Osteocyte (in vitro differentiated cells): ENCODE results near the gene RAB4B. TPM values are rescaled to one million over a fixed set of nuclear protein-coding genes. Genes with fewer than 3 reads are reported as not detected.

Experiments
- DNase-seq: peaks from one replicate; pipeline ENCODE4 v3.0.0; 2021; ENCODE audit warnings: mixed read lengths; ENCODE audit not compliant: unreplicated experiment; ENCODE audit errors: extremely low spot score
- H3K27ac Mint-ChIP-seq: one replicate; pipeline ENCODE4 v1.8.0; 2021; ENCODE audit warnings: mild to moderate bottlenecking, mixed read lengths; ENCODE audit not compliant: unreplicated experiment
- H3K27me3 Mint-ChIP-seq: one replicate; pipeline ENCODE4 v1.8.0; 2021; ENCODE audit warnings: mixed read lengths; ENCODE audit not compliant: unreplicated experiment
- H3K36me3 Mint-ChIP-seq: one replicate; pipeline ENCODE4 v1.8.0; 2021; ENCODE audit warnings: mixed read lengths; ENCODE audit not compliant: unreplicated experiment
- H3K4me1 Mint-ChIP-seq: one replicate; pipeline ENCODE4 v1.8.0; 2021; ENCODE audit warnings: mixed read lengths; ENCODE audit not compliant: unreplicated experiment
- H3K4me3 Mint-ChIP-seq: one replicate; pipeline ENCODE4 v1.8.0; 2021; ENCODE audit warnings: mild to moderate bottlenecking, moderate library complexity, mixed read lengths; ENCODE audit not compliant: unreplicated experiment
- H3K9me3 Mint-ChIP-seq: one replicate; pipeline ENCODE4 v1.8.0; 2021; ENCODE audit warnings: mixed read lengths; ENCODE audit not compliant: unreplicated experiment
- CTCF ChIP-seq: fragments of 200-600 bp; sonication (generic); IDR thresholded peaks from 2 replicates; pipeline ENCODE4 v1.5.0; 2021; ENCODE audit warnings: antibody characterized with exemption, mild to moderate bottlenecking, moderate library complexity
- total RNA-seq: library from RNA; stranded (reverse); gene quantifications from 2 replicates; pipeline ENCODE4 v1.2.1, GENCODE V29; 2021

The RAB4B gene
- total RNA-seq, 1 donor from 2014 or later = 19.7 TPM

- Mint-ChIP-seq H3K27ac (peak overlapping the region; percentile 2), H3K27me3 (no peaks in the 10 kb centered on the region), H3K9me3 (no peaks in the 10 kb centered on the region)
These were observed 13.9 kb downstream of the RAB4B start for GRCh38 chr19:40791996-40792395.

DNA sequence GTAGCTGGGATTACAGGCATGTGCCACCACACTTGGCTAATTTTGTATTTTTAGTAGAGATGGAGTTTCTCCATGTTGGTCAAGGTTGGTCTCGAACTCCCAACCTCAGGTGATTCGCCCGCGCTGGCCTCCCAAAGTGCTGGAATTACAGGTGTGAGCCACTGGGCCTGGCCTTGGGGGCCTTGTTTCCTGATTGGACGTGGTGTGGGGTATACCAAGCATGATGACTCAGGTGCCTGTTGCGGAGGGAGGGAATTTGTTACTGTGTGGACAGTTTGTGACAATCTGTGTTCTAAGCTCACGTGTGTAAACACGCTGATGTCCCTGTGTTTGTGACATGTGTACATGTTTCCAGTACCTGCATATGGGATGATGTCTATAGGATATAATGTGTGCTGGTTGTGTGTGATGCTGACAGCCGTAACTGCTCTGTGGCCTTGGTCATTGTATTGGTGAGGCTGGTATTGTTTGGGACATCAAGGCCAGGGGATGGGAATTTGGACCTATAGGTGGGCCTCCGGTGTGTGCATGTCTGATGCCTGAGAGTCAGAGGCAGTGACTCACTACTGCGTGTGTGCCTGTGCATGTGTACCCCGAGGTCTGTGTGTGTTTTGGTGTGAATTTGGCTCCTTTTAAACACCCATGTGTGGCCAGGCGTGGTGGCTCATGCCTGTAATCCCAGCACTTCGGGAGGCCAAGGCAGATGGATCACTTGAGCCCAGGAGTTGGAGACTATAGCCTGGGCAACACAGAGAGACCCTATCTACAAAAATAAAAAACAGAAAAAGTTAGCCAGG lies 19.3 kb downstream of the RAB4B start:
- peak overlapping the region; percentile 96 for H3K4me3 Mint-ChIP-seq
- H3K4me1 Mint-ChIP-seq = peaks cover 37% of the 10 kb centered on the region
- no peak for TF ChIP-seq CTCF
- no peaks in the 10 kb centered on the region for H3K9me3 Mint-ChIP-seq
- peaks cover 5% of the 10 kb centered on the region for H3K36me3 Mint-ChIP-seq
- H3K27me3 Mint-ChIP-seq = no peaks in the 10 kb centered on the region
- H3K27ac Mint-ChIP-seq = peak overlapping the region; percentile 97
- DNase-seq = no peak

More at GRCh38 chr19:40791996-40792395, 13.9 kb downstream of the RAB4B start:
- Mint-ChIP-seq H3K4me3 (no peak overlapping the region), H3K36me3 (peaks cover 5% of the 10 kb centered on the region), H3K4me1 (no peaks in the 10 kb centered on the region)
- no peak for DNase-seq
- no peak for TF ChIP-seq CTCF

DNA sequence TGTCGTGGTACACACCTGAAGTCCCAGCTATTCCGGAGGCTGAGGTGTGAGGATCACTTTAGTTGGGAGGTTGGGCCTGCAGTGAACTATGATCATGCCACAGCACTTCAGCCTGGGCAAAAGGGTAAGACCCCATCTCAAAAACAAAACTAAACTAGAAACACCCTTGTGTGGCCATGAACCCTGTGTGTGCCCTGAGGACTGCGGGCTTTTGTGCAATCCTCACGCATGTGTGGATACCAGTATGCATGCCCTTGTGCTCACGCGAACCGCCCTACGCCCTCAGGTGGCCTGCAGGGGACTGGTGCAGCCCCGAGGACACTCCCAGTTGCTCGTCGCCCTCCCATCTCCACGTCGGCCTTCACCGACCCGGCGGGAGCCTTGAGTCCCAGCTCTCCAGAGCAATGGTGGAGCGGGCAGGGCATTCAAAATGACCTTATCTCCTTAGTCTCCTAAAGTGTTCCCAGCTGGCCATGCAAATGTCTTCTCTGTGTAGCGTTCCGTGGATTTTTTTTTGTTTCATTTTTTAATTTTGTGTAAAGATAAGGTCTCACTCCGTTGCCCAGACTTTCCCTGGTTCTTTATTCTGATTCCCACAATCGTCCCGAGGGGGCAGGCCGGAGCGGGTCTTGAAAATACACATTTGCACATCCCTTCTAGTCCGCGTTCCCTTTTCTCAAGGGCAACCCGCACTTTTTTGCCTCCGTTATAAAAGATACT lies 20.1 kb downstream of the RAB4B start:
- peak overlapping the region; percentile 97 for H3K27ac Mint-ChIP-seq
- no peaks in the 10 kb centered on the region for H3K9me3 Mint-ChIP-seq
- H3K27me3 Mint-ChIP-seq = no peaks in the 10 kb centered on the region
- H3K4me1 Mint-ChIP-seq = peaks cover 45% of the 10 kb centered on the region
- peak; percentile 59 for TF ChIP-seq CTCF
- DNase-seq = no peak
- H3K36me3 Mint-ChIP-seq = peaks cover 8% of the 10 kb centered on the region
- H3K4me3 Mint-ChIP-seq = peak overlapping the region; percentile 96

DNA sequence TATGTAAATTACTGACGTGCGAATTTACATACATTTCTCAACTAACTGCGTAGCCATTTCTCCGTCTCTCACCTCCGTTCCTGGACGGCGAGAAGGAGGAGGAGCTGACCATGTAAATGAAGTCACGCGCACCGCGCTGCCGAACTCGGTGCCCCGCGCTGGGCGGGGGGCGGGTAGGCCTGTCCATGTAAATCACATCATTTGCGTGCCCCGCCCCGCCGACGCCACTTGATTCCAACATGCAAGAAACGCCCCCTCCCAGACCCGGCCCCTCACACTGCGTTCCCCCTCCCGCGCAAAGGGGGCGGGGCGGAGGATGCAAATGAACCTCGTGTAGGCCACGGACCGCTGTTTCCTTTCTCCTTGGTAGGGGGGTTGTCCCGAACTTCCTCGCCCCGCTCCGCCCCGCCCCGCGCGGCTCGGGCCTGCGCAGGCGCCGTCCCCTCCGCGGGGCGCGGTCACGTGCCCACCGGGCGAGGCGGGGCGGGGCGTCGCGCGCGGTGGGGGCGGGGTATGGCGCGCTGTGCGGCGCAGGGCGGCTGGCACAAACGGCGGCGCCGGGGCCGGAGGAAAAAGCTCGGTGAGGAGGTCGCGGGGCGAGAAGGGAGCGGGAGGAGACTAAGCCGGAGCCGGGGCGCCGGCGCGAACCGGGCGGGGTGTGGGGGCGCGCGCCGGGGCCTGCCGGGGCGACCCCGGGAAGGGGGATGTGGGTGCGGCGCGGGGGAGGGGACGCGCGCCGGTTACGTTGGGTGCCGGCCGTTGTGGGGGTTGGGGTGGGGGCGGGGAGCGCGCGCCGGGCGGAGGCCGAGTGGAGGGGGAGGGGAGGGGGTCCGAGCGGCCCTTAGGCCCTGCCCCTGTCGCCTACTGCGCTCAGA lies 20.9 kb downstream of the RAB4B start, which contains the start of gene EGLN2:
TSS of gene EGLN2 (plus strand) at position 509 of the 875 bp plus-strand sequence. CDS start 1,382 bp downstream, outside the sequence.
- no peaks in the 10 kb centered on the region for H3K27me3 Mint-ChIP-seq
- no peak for TF ChIP-seq CTCF
- peak within 1 kb of the TSS; percentile 96 for H3K4me3 Mint-ChIP-seq
- H3K4me1 Mint-ChIP-seq = peaks cover 53% of the 10 kb centered on the region
- H3K27ac Mint-ChIP-seq = peak within 1 kb of the TSS; percentile 97
- peak; percentile 100 for DNase-seq
- peaks cover 9% of the 10 kb centered on the region for H3K36me3 Mint-ChIP-seq
- H3K9me3 Mint-ChIP-seq = no peaks in the 10 kb centered on the region
